MM.1S (cell line): ENCODE results near the gene DSCAM.

Experiments used
- CTCF ChIP-seq: fragments of 300-600 bp; sonication (generic); IDR thresholded peaks from 2 replicates; pipeline ENCODE4 v1.5.1; 2016; ENCODE audit warnings: antibody characterized with exemption, low read length, mixed read lengths
- EZH2 ChIP-seq: fragments of 300-600 bp; sonication (generic); optimal IDR thresholded peaks from 2 replicates; pipeline ENCODE3; 2017; ENCODE audit warnings: low read depth, mild to moderate bottlenecking, antibody characterized with exemption, low read length, mixed read lengths

DNA sequence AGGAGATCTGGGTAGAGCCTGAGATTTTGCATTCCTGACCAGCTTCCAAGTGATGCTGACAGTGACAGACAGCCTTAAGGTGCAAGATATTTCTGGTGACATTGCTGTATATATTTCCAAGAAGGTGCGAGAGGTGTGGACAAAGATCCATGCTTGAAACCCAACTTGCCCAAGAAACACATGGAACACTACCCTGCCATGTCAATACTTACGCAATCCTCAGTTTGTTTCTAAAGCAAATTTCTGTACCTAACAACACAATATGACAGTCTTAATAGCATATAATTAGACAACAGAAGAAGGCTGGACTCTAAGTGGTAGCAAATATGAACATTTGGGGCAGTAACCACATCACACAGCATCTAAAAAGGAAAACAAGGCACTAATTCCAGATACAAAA, 260.4 kb downstream of the DSCAM start:
- TF ChIP-seq CTCF, result no peak
- no peak for TF ChIP-seq EZH2
